ENCODE data around the gene NLRC5. TPM values are rescaled to one million over a fixed set of nuclear protein-coding genes. Genes with fewer than 3 reads are reported as not detected.

The NLRC5 gene
- total RNA-seq, 2 experiments from 2014 or later = 199 to 305 TPM

DNA sequence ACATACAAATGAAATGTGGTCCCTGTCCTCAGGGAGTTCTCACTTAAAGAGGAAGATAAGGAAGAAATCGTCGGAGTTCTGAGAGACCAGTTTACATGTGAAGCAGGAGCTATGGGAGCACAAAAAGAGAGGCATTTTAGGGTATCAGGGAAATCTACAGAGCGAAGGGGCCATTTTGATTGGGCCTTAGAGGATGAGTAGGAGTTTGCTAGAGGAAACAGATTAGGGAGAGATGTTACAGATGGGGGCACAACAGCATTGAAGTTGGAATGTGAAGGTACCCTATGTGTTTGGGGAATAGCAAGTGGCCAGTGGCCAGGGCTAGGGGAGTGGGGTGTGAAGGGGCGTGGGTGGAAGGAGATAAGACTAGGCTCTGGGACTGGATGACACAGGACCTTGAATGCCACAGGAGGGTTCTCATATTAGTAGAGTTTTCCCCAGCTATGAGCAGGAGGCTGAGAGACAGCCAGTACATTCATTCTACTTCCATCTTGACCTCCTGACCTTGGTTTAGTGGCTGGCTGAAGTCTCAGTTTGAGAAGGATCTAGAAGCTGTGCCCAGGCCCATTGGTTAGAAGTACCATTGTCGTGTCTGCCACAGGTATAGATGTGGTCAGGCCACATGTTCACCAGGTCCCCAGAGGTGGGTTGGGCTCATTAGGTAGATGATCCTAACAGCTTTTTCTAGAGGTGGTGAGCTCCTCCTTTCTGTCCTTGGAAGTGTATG is 137.8 kb downstream of the NLRC5 start:
- Histone ChIP-seq H3K4me2 (ENCODE audit: low read length) (no peak overlapping the region), H3K27ac (ENCODE audit: low read depth, low read length, poor library complexity, severe bottlenecking) (no peak overlapping the region), H4K20me1 (ENCODE audit: insufficient read depth, low read length) (no peaks in the 10 kb centered on the region), H3K4me1 (ENCODE audit: insufficient read depth, low read length, poor library complexity, severe bottlenecking) (peaks cover 17% of the 10 kb centered on the region), H3K4me3 (ENCODE audit: low read depth, low read length, poor library complexity, severe bottlenecking) (no peak overlapping the region), H3K79me2 (ENCODE audit: insufficient read depth, low read depth, low read length) (no peaks in the 10 kb centered on the region), H3K9me3 (ENCODE audit: low read length) (no peaks in the 10 kb centered on the region), H3K9me2 (ENCODE audit: insufficient read depth, low read length) (no peaks in the 10 kb centered on the region), H3K36me3 (ENCODE audit: insufficient read depth, low read length) (peaks cover 4% of the 10 kb centered on the region), H2AFZ (ENCODE audit: low read length) (no peak overlapping the region)
- TF ChIP-seq EZH2phosphoT487 (IDR thresholded peaks at IDR 0.05; ENCODE audit: borderline replicate concordance, low read depth, low read length) = no peak
- TF ChIP-seq CTCF (conservative IDR thresholded peaks at IDR 0.05; ENCODE audit: low read length) = no peak
- no peak for DNase-seq (ENCODE audit: low spot score)
- CTCF ChIA-PET (ENCODE audit: unreplicated experiment) = no interaction called here
- no TSS peak for BruUV-seq (replicated peaks)
- intact Hi-C loops (cut with micrococcal nuclease; ENCODE audit: unreplicated experiment) = no loop called here
- POLR2A ChIA-PET = interaction anchor here (0.5 kb wide), 1 partner anchor 83 kb away, joined by 3 read pairs; no protein-coding TSS in a partner anchor

DNA sequence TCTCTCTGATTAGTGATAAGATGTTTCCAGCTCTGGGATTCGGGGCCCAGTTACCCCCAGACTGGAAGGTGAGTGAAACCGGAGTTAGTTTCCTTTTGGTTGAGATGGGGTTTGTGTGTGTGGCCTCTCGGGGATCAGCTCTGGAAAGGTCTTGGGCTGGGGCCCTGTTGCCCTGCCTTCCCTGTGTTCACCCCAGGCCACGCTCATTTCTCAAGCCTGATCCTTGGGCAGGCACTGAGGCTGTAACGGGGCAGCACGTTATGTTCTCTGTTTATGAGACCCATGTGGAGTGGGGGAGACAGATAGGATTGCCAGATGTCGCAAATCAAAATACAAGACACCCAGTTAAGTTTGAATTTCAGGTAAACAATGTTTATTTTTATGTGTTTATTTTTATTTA is 138.5 kb downstream of the NLRC5 start:
- H3K9me3 ChIP-seq (ENCODE audit: low read length) = no peaks in the 10 kb centered on the region
- no peak for DNase-seq (ENCODE audit: low spot score)
- no peak overlapping the region for H3K4me2 ChIP-seq (ENCODE audit: low read length)
- intact Hi-C loops (cut with micrococcal nuclease; ENCODE audit: unreplicated experiment) = no loop called here
- no peak overlapping the region for H3K4me3 ChIP-seq (ENCODE audit: low read depth, low read length, poor library complexity, severe bottlenecking)
- H3K9me2 ChIP-seq (ENCODE audit: insufficient read depth, low read length) = no peaks in the 10 kb centered on the region
- no peak overlapping the region for H2AFZ ChIP-seq (ENCODE audit: low read length)
- no peaks in the 10 kb centered on the region for H4K20me1 ChIP-seq (ENCODE audit: insufficient read depth, low read length)
- no TSS peak for BruUV-seq (replicated peaks)
- TF ChIP-seq EZH2phosphoT487 (IDR thresholded peaks at IDR 0.05; ENCODE audit: borderline replicate concordance, low read depth, low read length) (no peak), CTCF (conservative IDR thresholded peaks at IDR 0.05; ENCODE audit: low read length) (no peak)
- POLR2A ChIA-PET = no interaction called here
- H3K36me3 ChIP-seq (ENCODE audit: insufficient read depth, low read length) = peaks cover 4% of the 10 kb centered on the region
- CTCF ChIA-PET (ENCODE audit: unreplicated experiment) = no interaction called here
- H3K27ac ChIP-seq (ENCODE audit: low read depth, low read length, poor library complexity, severe bottlenecking) = no peak overlapping the region
- H3K79me2 ChIP-seq (ENCODE audit: insufficient read depth, low read depth, low read length) = no peaks in the 10 kb centered on the region
- H3K4me1 ChIP-seq (ENCODE audit: insufficient read depth, low read length, poor library complexity, severe bottlenecking) = peaks cover 23% of the 10 kb centered on the region

GRCh38 chr16:57128771-57129389 is 139.5 kb downstream of the NLRC5 start:
- Histone ChIP-seq H3K4me2 (ENCODE audit: low read length) (no peak overlapping the region), H3K36me3 (ENCODE audit: insufficient read depth, low read length) (peaks cover 4% of the 10 kb centered on the region), H3K4me1 (ENCODE audit: insufficient read depth, low read length, poor library complexity, severe bottlenecking) (peaks cover 20% of the 10 kb centered on the region), H3K9me3 (ENCODE audit: low read length) (no peaks in the 10 kb centered on the region), H3K79me2 (ENCODE audit: insufficient read depth, low read depth, low read length) (no peaks in the 10 kb centered on the region), H3K27ac (ENCODE audit: low read depth, low read length, poor library complexity, severe bottlenecking) (no peak overlapping the region), H3K4me3 (ENCODE audit: low read depth, low read length, poor library complexity, severe bottlenecking) (no peak overlapping the region), H2AFZ (ENCODE audit: low read length) (no peak overlapping the region), H4K20me1 (ENCODE audit: insufficient read depth, low read length) (no peaks in the 10 kb centered on the region), H3K9me2 (ENCODE audit: insufficient read depth, low read length) (no peaks in the 10 kb centered on the region)
- intact Hi-C loops (cut with micrococcal nuclease; ENCODE audit: unreplicated experiment) = no loop called here
- POLR2A ChIA-PET = no interaction called here
- CTCF ChIA-PET (ENCODE audit: unreplicated experiment) = no interaction called here
- BruUV-seq (replicated peaks) = no TSS peak
- DNase-seq (ENCODE audit: low spot score) = no peak
- TF ChIP-seq EZH2phosphoT487 (IDR thresholded peaks at IDR 0.05; ENCODE audit: borderline replicate concordance, low read depth, low read length) = no peak
- no peak for TF ChIP-seq CTCF (conservative IDR thresholded peaks at IDR 0.05; ENCODE audit: low read length)
